HEK293 (cell line): ENCODE measurements around the gene ZCWPW1.

Experiments used
- AEBP2 ChIP-seq: fragments of 450-650 bp; formaldehyde crosslinking; IDR thresholded peaks from 2 replicates; pipeline ENCODE4 v1.5.1; 2016; ENCODE audit warnings: missing biosample characterization, missing genetic modification characterization, borderline replicate concordance
- BCL6B ChIP-seq: fragments of 450-650 bp; formaldehyde crosslinking; IDR thresholded peaks from 2 replicates; pipeline ENCODE4 v1.5.1; 2017; ENCODE audit warnings: missing biosample characterization, missing genetic modification characterization
- FEZF1 ChIP-seq: fragments of 450-650 bp; formaldehyde crosslinking; IDR thresholded peaks from 2 replicates; pipeline ENCODE4 v1.5.1; 2016; ENCODE audit warnings: missing biosample characterization, missing genetic modification characterization
- IKZF3 ChIP-seq: fragments of 450-650 bp; IDR thresholded peaks from 2 replicates; pipeline ENCODE4 v1.5.0; 2018; ENCODE audit warnings: missing biosample characterization, mild to moderate bottlenecking, missing genetic modification characterization, moderate library complexity
- KLF10 ChIP-seq: fragments of 450-650 bp; IDR thresholded peaks from 2 replicates; pipeline ENCODE4 v1.5.1; 2018; ENCODE audit warnings: missing biosample characterization, mild to moderate bottlenecking, missing genetic modification characterization
- KLF7 ChIP-seq: fragments of 450-650 bp; formaldehyde crosslinking; IDR thresholded peaks from 2 replicates; pipeline ENCODE4 v1.5.1; 2016; ENCODE audit warnings: missing biosample characterization, missing genetic modification characterization, borderline replicate concordance
- PRDM1 ChIP-seq: fragments of 450-650 bp; formaldehyde crosslinking; IDR thresholded peaks from 2 replicates; pipeline ENCODE4; 2016; ENCODE audit warnings: missing biosample characterization, missing genetic modification characterization
- PRDM4 ChIP-seq: fragments of 450-650 bp; formaldehyde crosslinking; IDR thresholded peaks from 2 replicates; pipeline ENCODE4 v1.5.1; 2017; ENCODE audit warnings: missing biosample characterization, missing genetic modification characterization
- SALL2 ChIP-seq: fragments of 450-650 bp; formaldehyde crosslinking; IDR thresholded peaks from 2 replicates; pipeline ENCODE4 v1.5.0; 2017; ENCODE audit warnings: missing biosample characterization, mild to moderate bottlenecking, missing genetic modification characterization, borderline replicate concordance
- SP7 ChIP-seq: fragments of 450-650 bp; formaldehyde crosslinking; IDR thresholded peaks from 2 replicates; pipeline ENCODE4 v1.5.1; 2016; ENCODE audit warnings: missing biosample characterization, missing genetic modification characterization
- ZBTB6 ChIP-seq: fragments of 450-650 bp; formaldehyde crosslinking; IDR thresholded peaks from 2 replicates; pipeline ENCODE4 v1.5.1; 2017; ENCODE audit warnings: missing biosample characterization, missing genetic modification characterization
- ZBTB7A ChIP-seq: fragments of 450-650 bp; formaldehyde crosslinking; IDR thresholded peaks from 2 replicates; pipeline ENCODE4 v1.5.1; 2016; ENCODE audit warnings: low read depth, missing biosample characterization, missing genetic modification characterization
- ZFP3 ChIP-seq: fragments of 450-650 bp; formaldehyde crosslinking; IDR thresholded peaks from 2 replicates; pipeline ENCODE4 v1.5.1; 2016; ENCODE audit warnings: low read depth, missing biosample characterization, missing genetic modification characterization
- ZNF155 ChIP-seq: fragments of 450-650 bp; formaldehyde crosslinking; IDR thresholded peaks from 2 replicates; pipeline ENCODE4 v1.5.1; 2016; ENCODE audit warnings: missing biosample characterization, missing genetic modification characterization
- ZNF16 ChIP-seq: fragments of 450-650 bp; formaldehyde crosslinking; IDR thresholded peaks from 2 replicates; pipeline ENCODE4 v1.5.1; 2016; ENCODE audit warnings: low read depth, missing biosample characterization, missing genetic modification characterization
- ZNF174 ChIP-seq: fragments of 450-650 bp; formaldehyde crosslinking; IDR thresholded peaks from 2 replicates; pipeline ENCODE4 v1.5.0; 2017; ENCODE audit warnings: missing biosample characterization, mild to moderate bottlenecking, missing genetic modification characterization
- ZNF239 ChIP-seq: fragments of 450-650 bp; formaldehyde crosslinking; IDR thresholded peaks from 2 replicates; pipeline ENCODE4 v1.5.1; 2016; ENCODE audit warnings: missing biosample characterization, missing genetic modification characterization
- ZNF24 ChIP-seq: fragments of 450-650 bp; formaldehyde crosslinking; IDR thresholded peaks from 2 replicates; pipeline ENCODE4 v1.5.1; 2016; ENCODE audit warnings: missing biosample characterization, missing genetic modification characterization
- ZNF292 ChIP-seq: fragments of 450-650 bp; formaldehyde crosslinking; IDR thresholded peaks from 2 replicates; pipeline ENCODE4 v1.5.1; 2016; ENCODE audit warnings: low read depth, missing biosample characterization, missing genetic modification characterization, borderline replicate concordance
- ZNF302 ChIP-seq: fragments of 450-650 bp; formaldehyde crosslinking; IDR thresholded peaks from 2 replicates; pipeline ENCODE4 v1.5.1; 2016; ENCODE audit warnings: missing biosample characterization, missing genetic modification characterization, low read depth
- ZNF335 ChIP-seq: fragments of 450-650 bp; formaldehyde crosslinking; conservative IDR thresholded peaks from 2 replicates; pipeline ENCODE4 v1.5.1; 2016; ENCODE audit warnings: missing biosample characterization, missing genetic modification characterization
- ZNF449 ChIP-seq: fragments of 450-650 bp; formaldehyde crosslinking; IDR thresholded peaks from 2 replicates; pipeline ENCODE4 v1.5.1; 2017; ENCODE audit warnings: missing biosample characterization, mild to moderate bottlenecking, missing genetic modification characterization, moderate library complexity
- ZNF510 ChIP-seq: fragments of 450-650 bp; formaldehyde crosslinking; IDR thresholded peaks from 2 replicates; pipeline ENCODE4 v1.5.1; 2018; ENCODE audit warnings: mild to moderate bottlenecking, missing genetic modification characterization, missing biosample characterization; ENCODE audit not compliant: insufficient replicate concordance
- ZNF513 ChIP-seq: fragments of 450-650 bp; IDR thresholded peaks from 2 replicates; pipeline ENCODE4 v1.5.1; 2018; ENCODE audit warnings: missing biosample characterization, missing genetic modification characterization
- ZNF521 ChIP-seq: fragments of 450-650 bp; formaldehyde crosslinking; IDR thresholded peaks from 2 replicates; pipeline ENCODE4 v1.5.1; 2017; ENCODE audit warnings: missing biosample characterization, mild to moderate bottlenecking, missing genetic modification characterization
- ZNF561 ChIP-seq: fragments of 450-650 bp; IDR thresholded peaks from 2 replicates; pipeline ENCODE4 v1.5.1; 2018; ENCODE audit warnings: missing biosample characterization, missing genetic modification characterization, borderline replicate concordance
- ZNF571 ChIP-seq: fragments of 450-650 bp; formaldehyde crosslinking; IDR thresholded peaks from 2 replicates; pipeline ENCODE4 v1.5.0; 2017; ENCODE audit warnings: missing biosample characterization, missing genetic modification characterization
- ZNF596 ChIP-seq: fragments of 450-650 bp; IDR thresholded peaks from 2 replicates; pipeline ENCODE4 v1.5.0; 2018; ENCODE audit warnings: missing biosample characterization, mild to moderate bottlenecking, missing genetic modification characterization, moderate library complexity
- ZNF629 ChIP-seq: fragments of 450-650 bp; formaldehyde crosslinking; IDR thresholded peaks from 2 replicates; pipeline ENCODE4 v1.5.1; 2017; ENCODE audit warnings: missing biosample characterization, missing genetic modification characterization
- ZNF664 ChIP-seq: fragments of 450-650 bp; formaldehyde crosslinking; IDR thresholded peaks from 2 replicates; pipeline ENCODE4 v1.5.1; 2016; ENCODE audit warnings: missing biosample characterization, missing genetic modification characterization
- ZNF670 ChIP-seq: fragments of 450-650 bp; formaldehyde crosslinking; IDR thresholded peaks from 2 replicates; pipeline ENCODE4 v1.5.1; 2016; ENCODE audit warnings: missing biosample characterization, missing genetic modification characterization, low read depth
- ZNF701 ChIP-seq: fragments of 450-650 bp; formaldehyde crosslinking; IDR thresholded peaks from 2 replicates; pipeline ENCODE4 v1.5.1; 2016; ENCODE audit warnings: missing biosample characterization, missing genetic modification characterization

The ZCWPW1 gene

GRCh38 chr7:100465702-100466311 is 37.3 kb upstream of the ZCWPW1 start (continued):
- no peak for TF ChIP-seq ZNF449 (tag by site-specific recombination)
- no peak for TF ChIP-seq KLF10 (tag by site-specific recombination)
- TF ChIP-seq BCL6B: no peak
- TF ChIP-seq ZNF701 (tag by site-specific recombination): no peak
- no peak for TF ChIP-seq PRDM4
- TF ChIP-seq ZNF302 (tag by site-specific recombination): no peak
- TF ChIP-seq AEBP2 (tag by site-specific recombination): no peak
- no peak for TF ChIP-seq ZNF24 (tag by site-specific recombination)
- TF ChIP-seq ZNF335 (tag by site-specific recombination): peak; percentile 85
- 0 out of 2 replicates have a peak, but pooled peaks have one; percentile 19 for TF ChIP-seq ZNF596 (tag by site-specific recombination)
- peak; percentile 48; the same call in 1 of the 2 replicates for TF ChIP-seq IKZF3 (tag by site-specific recombination)
- no peak for TF ChIP-seq PRDM1 (tag by site-specific recombination)
- TF ChIP-seq ZNF510 (tag by site-specific recombination): no peak
- no peak for TF ChIP-seq ZNF513
- TF ChIP-seq ZNF16 (tag by site-specific recombination): no peak
- TF ChIP-seq ZFP3 (tag by site-specific recombination): no peak
- 0 out of 2 replicates have a peak, but pooled peaks have one; percentile 19 for TF ChIP-seq SP7
- TF ChIP-seq KLF7 (tag by site-specific recombination): no peak
- no peak for TF ChIP-seq FEZF1 (tag by site-specific recombination)
- TF ChIP-seq ZNF571 (tag by site-specific recombination): no peak
- no peak for TF ChIP-seq ZNF664 (tag by site-specific recombination)
- TF ChIP-seq ZNF521 (tag by site-specific recombination): no peak
- no peak; the same call in 1 of the 2 replicates for TF ChIP-seq ZNF561 (tag by site-specific recombination)
- no peak for TF ChIP-seq ZNF174 (tag by site-specific recombination)
- no peak for TF ChIP-seq SALL2 (tag by site-specific recombination)
- TF ChIP-seq ZNF292 (tag by site-specific recombination): no peak
- no peak for TF ChIP-seq ZNF155
- 0 out of 2 replicates have a peak, but pooled peaks have one; percentile 22 for TF ChIP-seq ZBTB6 (tag by site-specific recombination)
- no peak for TF ChIP-seq ZNF239 (tag by site-specific recombination)
- no peak for TF ChIP-seq ZBTB7A
- TF ChIP-seq ZNF670 (tag by site-specific recombination): no peak
- TF ChIP-seq ZNF629 (tag by site-specific recombination): no peak
